Measurements from ENCODE around the gene BBS9.

BBS9 gene

DNA sequence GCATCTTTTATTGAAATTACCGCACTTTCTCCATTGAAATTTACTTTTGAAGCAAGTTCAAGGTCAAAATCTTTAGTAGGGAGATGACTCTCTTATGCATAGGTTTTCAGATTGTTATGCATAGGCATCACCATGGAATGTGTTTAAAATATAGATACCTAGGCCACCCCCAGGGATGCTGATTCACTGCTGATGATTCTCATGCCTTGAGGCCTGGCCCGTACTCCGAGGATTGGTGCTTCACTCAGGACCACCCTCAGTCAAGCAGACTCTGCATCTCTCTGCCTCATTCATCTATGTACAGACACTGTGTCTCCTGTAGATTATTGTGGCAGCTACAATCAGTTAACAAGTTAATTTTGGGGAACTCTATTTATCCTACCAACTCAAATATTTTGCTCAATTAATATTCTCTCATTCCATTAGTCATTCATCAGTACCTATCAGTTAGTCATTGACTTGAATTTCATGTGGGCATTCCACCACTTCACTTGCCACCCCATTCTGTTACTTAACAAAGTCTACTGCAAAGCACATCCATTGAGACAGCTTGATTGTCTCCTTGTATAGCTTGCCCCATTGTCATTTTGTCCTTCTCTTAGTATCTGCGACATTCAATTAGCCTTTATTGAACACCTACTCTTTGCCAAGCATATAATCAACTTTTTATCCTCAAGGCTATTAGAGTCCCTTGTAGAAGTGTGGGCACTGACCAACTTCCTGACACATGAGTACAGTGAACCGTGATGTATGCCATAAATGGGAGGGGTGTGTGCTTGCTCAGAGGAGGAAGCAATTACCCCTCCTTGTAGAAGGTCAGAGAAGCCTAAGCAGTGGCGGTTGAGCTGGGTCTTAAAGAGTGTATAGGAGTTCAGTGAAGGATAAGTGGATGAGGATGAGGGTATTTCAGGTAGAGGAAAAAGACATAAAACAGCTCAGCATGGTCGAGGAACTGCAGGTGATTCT, 520.4 kb downstream of the BBS9 start:
- Histone ChIP-seq H3K36me3 (no peaks in the 10 kb centered on the region), H3K9me3 (no peaks in the 10 kb centered on the region), H3K27ac (no peak overlapping the region), H3K27me3 (no peaks in the 10 kb centered on the region), H3K4me1 (ENCODE audit: control insufficient read depth in 1 of 2, insufficient read depth in 1 of 2, low read depth in 1 of 2, low read length in 1 of 2) (no peaks in the 10 kb centered on the region), H3K4me3 (ENCODE audit: low read depth in 1 of 2, low read length in 1 of 2) (no peak overlapping the region)
- TF ChIP-seq, protein P1, sequence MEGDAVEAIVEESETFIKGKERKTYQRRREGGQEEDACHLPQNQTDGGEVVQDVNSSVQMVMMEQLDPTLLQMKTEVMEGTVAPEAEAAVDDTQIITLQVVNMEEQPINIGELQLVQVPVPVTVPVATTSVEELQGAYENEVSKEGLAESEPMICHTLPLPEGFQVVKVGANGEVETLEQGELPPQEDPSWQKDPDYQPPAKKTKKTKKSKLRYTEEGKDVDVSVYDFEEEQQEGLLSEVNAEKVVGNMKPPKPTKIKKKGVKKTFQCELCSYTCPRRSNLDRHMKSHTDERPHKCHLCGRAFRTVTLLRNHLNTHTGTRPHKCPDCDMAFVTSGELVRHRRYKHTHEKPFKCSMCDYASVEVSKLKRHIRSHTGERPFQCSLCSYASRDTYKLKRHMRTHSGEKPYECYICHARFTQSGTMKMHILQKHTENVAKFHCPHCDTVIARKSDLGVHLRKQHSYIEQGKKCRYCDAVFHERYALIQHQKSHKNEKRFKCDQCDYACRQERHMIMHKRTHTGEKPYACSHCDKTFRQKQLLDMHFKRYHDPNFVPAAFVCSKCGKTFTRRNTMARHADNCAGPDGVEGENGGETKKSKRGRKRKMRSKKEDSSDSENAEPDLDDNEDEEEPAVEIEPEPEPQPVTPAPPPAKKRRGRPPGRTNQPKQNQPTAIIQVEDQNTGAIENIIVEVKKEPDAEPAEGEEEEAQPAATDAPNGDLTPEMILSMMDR (IDR thresholded peaks at IDR 0.05): no peak

DNA sequence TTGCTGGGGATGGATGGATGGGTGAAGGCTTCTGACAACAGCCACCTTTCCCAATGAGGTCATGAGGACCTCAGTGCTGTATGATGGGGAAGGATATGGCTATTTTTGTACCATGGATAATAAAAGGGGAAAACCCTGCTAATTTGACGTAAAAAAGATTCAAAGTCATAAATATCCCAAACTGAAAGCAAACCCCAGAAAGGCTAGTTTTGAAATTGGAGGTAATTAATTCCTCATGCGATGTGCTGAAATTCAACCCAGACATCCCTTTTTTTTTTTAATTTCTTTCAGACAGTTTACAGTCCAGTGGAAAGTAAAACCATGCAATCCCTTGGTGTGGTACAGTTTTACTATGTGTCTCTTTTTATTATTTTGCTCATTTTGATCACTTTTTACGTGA, 521.5 kb downstream of the BBS9 start:
- H3K36me3 ChIP-seq: no peaks in the 10 kb centered on the region
- H3K27me3 ChIP-seq: no peaks in the 10 kb centered on the region
- TF ChIP-seq, protein P1 (IDR thresholded peaks at IDR 0.05): no peak
- H3K27ac ChIP-seq: no peak overlapping the region
- no peaks in the 10 kb centered on the region for H3K9me3 ChIP-seq
- H3K4me1 ChIP-seq (ENCODE audit: control insufficient read depth in 1 of 2, insufficient read depth in 1 of 2, low read depth in 1 of 2, low read length in 1 of 2): no peaks in the 10 kb centered on the region
- no peak overlapping the region for H3K4me3 ChIP-seq (ENCODE audit: low read depth in 1 of 2, low read length in 1 of 2)

DNA sequence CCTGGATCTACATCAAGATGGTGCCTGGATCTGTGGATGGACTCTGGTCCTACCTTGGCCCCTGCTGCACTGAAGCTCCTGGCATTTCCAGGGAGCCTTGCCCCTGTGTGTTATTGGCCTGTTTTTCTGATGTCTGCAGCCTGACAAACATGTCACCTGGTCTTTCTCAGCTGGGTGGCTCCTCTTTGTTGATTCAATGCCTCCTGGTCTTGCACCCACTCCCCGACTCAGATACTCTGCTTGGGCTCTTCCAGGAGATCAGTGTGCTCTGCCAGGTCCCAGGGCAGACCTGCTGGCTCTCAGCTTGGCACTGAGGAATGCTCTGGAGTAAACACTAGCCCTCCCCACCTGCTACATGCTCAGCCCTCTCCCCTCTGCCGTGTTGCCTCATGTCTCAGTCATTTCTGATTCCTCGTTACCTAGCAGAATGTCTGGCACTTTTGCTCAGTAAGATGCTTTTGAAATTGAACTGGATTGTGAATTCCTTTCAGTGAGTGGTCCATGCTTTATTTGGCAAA, 522.7 kb downstream of the BBS9 start:
- Histone ChIP-seq H3K4me3 (ENCODE audit: low read depth in 1 of 2, low read length in 1 of 2) (no peak overlapping the region), H3K4me1 (ENCODE audit: control insufficient read depth in 1 of 2, insufficient read depth in 1 of 2, low read depth in 1 of 2, low read length in 1 of 2) (no peaks in the 10 kb centered on the region), H3K36me3 (no peaks in the 10 kb centered on the region), H3K27ac (no peak overlapping the region), H3K27me3 (no peaks in the 10 kb centered on the region), H3K9me3 (no peaks in the 10 kb centered on the region)
- TF ChIP-seq, protein P1 (IDR thresholded peaks at IDR 0.05): no peak

DNA sequence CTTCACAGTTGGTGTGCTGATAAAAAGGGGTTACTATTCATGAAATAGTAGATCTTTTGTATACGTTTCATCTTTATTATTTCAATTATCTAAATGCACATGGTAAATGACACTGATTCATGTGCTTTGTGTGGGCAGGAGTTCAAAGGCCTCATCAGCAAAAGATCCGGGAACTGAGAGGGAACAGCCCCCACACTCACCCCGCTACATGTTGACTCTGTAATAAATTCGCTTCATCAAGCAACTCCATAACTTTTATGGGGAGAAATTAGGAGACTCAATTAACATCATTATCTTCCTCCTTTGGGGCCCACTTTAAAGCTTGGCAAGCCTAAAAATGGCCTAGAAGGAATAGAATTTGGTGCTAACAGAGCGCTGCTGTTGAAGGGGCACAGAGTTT, 525.3 kb downstream of the BBS9 start:
- H3K27me3 ChIP-seq: no peaks in the 10 kb centered on the region
- H3K4me3 ChIP-seq (ENCODE audit: low read depth in 1 of 2, low read length in 1 of 2): no peak overlapping the region
- TF ChIP-seq, protein P1 (IDR thresholded peaks at IDR 0.05): no peak
- H3K36me3 ChIP-seq: no peaks in the 10 kb centered on the region
- H3K27ac ChIP-seq: no peak overlapping the region
- H3K9me3 ChIP-seq: no peaks in the 10 kb centered on the region
- no peaks in the 10 kb centered on the region for H3K4me1 ChIP-seq (ENCODE audit: control insufficient read depth in 1 of 2, insufficient read depth in 1 of 2, low read depth in 1 of 2, low read length in 1 of 2)
